NCI-H2196 treated with DMSO at 0.1 percent for 48 hours (cell line): Measurements from ENCODE around the gene PDE9A.

ENCODE experiments used
- DNase-seq: peaks from one replicate; lab custom pipeline; 2025; ENCODE audit not compliant: unreplicated experiment; lab: John Stamatoyannopoulos, UW

The PDE9A gene

GRCh38 chr21:42768324-42769121 lies 115.1 kb downstream of the PDE9A start:
- no peak for DNase-seq

GRCh38 chr21:42769183-42769819 lies 115.9 kb downstream of the PDE9A start:
- DNase-seq: no peak

GRCh38 chr21:42769820-42770716 lies 116.6 kb downstream of the PDE9A start:
- DNase-seq: no peak

- no peak for DNase-seq
These were observed 117.5 kb downstream of the PDE9A start for GRCh38 chr21:42770717-42771502.

- DNase-seq: no peak
These were observed 118.0 kb downstream of the PDE9A start for GRCh38 chr21:42771503-42771805.

GRCh38 chr21:42775123-42775522 lies 121.7 kb downstream of the PDE9A start:
- no peak for DNase-seq

- DNase-seq: no peak
These were observed 122.5 kb downstream of the PDE9A start for GRCh38 chr21:42775891-42776290.

GRCh38 chr21:42777064-42777756 lies 123.8 kb downstream of the PDE9A start:
- no peak for DNase-seq

- no peak for DNase-seq
These were observed 124.4 kb downstream of the PDE9A start for GRCh38 chr21:42777757-42778344.

- no peak for DNase-seq
These were observed 126.0 kb downstream of the PDE9A start for GRCh38 chr21:42779431-42779861.

GRCh38 chr21:42780617-42781016 lies 127.2 kb downstream of the PDE9A start:
- DNase-seq: no peak

- no peak for DNase-seq
These were observed 127.9 kb downstream of the PDE9A start for GRCh38 chr21:42781150-42781970.

- DNase-seq: no peak
These were observed 128.7 kb downstream of the PDE9A start for GRCh38 chr21:42781971-42782722.

GRCh38 chr21:42782723-42783242 lies 129.4 kb downstream of the PDE9A start:
- DNase-seq: no peak

GRCh38 chr21:42784276-42784675 lies 130.9 kb downstream of the PDE9A start:
- DNase-seq: no peak

- no peak for DNase-seq
These were observed 131.6 kb downstream of the PDE9A start for GRCh38 chr21:42784896-42785451.

GRCh38 chr21:42785666-42786427 lies 132.4 kb downstream of the PDE9A start:
- no peak for DNase-seq
